ENCODE data around the gene ITGA1. TPM values are rescaled to one million over a fixed set of nuclear protein-coding genes. Genes with fewer than 3 reads are reported as not detected.
A peak's percentile ranks its signal among the peaks of the same experiment; 100 is the strongest.

The ITGA1 gene
- total RNA-seq, 4 donors from 2014 or later = 21.2 to 49.5 (median 43.1) TPM

- Histone ChIP-seq H3K27ac (no peak overlapping the region), H3K27me3 (no peaks in the 10 kb centered on the region)
- peak in 1 of 3 donors; percentile 49 for DNase-seq
These were observed 4.3 kb upstream of the ITGA1 start for GRCh38 chr5:52783226-52783959.

DNA sequence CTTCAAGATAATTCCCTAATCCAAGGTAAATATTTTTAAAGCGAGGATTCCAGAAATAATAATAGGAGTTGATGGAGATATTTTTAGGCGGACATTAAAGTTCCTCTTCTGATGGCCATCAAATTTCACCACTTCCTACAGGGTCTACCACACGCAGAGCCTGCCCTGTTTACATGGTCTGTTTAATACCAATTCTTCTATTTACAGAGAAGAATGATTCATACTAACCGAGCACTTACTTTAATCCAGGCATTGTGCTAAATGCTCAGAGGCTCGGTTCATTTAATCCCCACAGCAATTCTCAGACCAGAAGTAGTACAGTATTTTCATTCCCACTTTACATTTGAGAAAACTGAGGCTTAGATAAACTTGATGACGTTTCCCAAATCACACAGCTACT is 3.0 kb upstream of the ITGA1 start:
- Histone ChIP-seq H3K36me3 (no peaks in the 10 kb centered on the region), H3K4me3 (no peak overlapping the region), H3K27me3 (no peaks in the 10 kb centered on the region), H3K9me3 (no peaks in the 10 kb centered on the region), H3K4me1 (peaks cover 0 to 6% (median 0%) of the 10 kb centered on the region in 4 donors), H3K27ac (no peak overlapping the region)
- no peak for DNase-seq
- TF ChIP-seq CTCF (IDR thresholded peaks at IDR 0.05) (no peak), POLR2A (IDR thresholded peaks at IDR 0.05) (no peak)

More at GRCh38 chr5:52783226-52783959, 4.3 kb upstream of the ITGA1 start:
- TF ChIP-seq POLR2A (IDR thresholded peaks at IDR 0.05) (no peak), CTCF (IDR thresholded peaks at IDR 0.05) (no peak)
- no peaks in the 10 kb centered on the region for H3K9me3 ChIP-seq
- H3K4me3 ChIP-seq = no peak overlapping the region
- H3K4me1 ChIP-seq = peaks cover 0 to 6% (median 0%) of the 10 kb centered on the region in 4 donors
- no peaks in the 10 kb centered on the region for H3K36me3 ChIP-seq

DNA sequence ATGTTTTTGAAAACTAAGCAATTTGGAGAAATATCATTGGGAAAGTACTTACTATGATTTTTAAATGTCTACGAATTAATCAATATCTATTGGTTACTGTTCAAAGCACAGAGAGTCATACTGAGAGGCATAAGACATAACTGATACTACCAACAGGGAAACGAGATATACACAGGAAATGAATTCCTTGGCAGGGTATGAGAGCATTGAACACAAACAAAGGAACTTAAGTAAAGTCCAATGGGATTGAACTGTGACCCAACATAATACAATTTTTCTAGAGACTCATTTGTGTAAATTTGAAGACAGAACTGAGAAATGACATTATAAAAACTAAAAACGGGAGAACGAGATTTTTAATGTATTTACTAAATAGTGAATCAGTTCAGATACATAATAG is 1.3 kb upstream of the ITGA1 start:
- Histone ChIP-seq H3K27me3 (no peaks in the 10 kb centered on the region), H3K4me3 (no peak overlapping the region), H3K9me3 (no peaks in the 10 kb centered on the region), H3K27ac (no peak overlapping the region), H3K36me3 (no peaks in the 10 kb centered on the region), H3K4me1 (peaks cover 0 to 11% (median 0%) of the 10 kb centered on the region in 4 donors)
- no peak for TF ChIP-seq POLR2A (IDR thresholded peaks at IDR 0.05)
- no peak for TF ChIP-seq CTCF (IDR thresholded peaks at IDR 0.05)
- no peak for DNase-seq

- DNase-seq = peak in 2 of 3 donors; percentile 21 to 81
- Histone ChIP-seq H3K9me3 (no peaks in the 10 kb centered on the region), H3K27me3 (no peaks in the 10 kb centered on the region), H3K4me1 (peaks cover 0 to 11% (median 0%) of the 10 kb centered on the region in 4 donors), H3K36me3 (no peaks in the 10 kb centered on the region), H3K4me3 (peak overlapping the region; percentile 39 to 84 (median 64)), H3K27ac (peak overlapping the region; percentile 68 to 93 (median 78))
- TF ChIP-seq CTCF (IDR thresholded peaks at IDR 0.05) (peak in 4 of 6 experiments; percentile 43 to 67 (median 53)), POLR2A (IDR thresholded peaks at IDR 0.05) (no peak)
These were observed 642 bp upstream of the ITGA1 start for GRCh38 chr5:52786949-52787599.

- H3K27ac ChIP-seq = peak overlapping the region; percentile 68 to 93 (median 78)
- TF ChIP-seq CTCF (IDR thresholded peaks at IDR 0.05) = no peak
- no peak for TF ChIP-seq POLR2A (IDR thresholded peaks at IDR 0.05)
- H3K9me3 ChIP-seq = no peaks in the 10 kb centered on the region
- H3K27me3 ChIP-seq = no peaks in the 10 kb centered on the region
- H3K4me1 ChIP-seq = peaks cover 0 to 11% (median 0%) of the 10 kb centered on the region in 4 donors
- H3K4me3 ChIP-seq = peak overlapping the region; percentile 39 to 84 (median 64)
- no peak for DNase-seq
- no peaks in the 10 kb centered on the region for H3K36me3 ChIP-seq
These were observed 747 bp downstream of the ITGA1 start for GRCh38 chr5:52788505-52788821.
